ENCODE data around the gene RBMS3. TPM values are rescaled to one million over a fixed set of nuclear protein-coding genes. Genes with fewer than 3 reads are reported as not detected.

Gene RBMS3
- total and polyA plus RNA-seq, 2 experiments from 2014 or later: 3.2 to 7.4 TPM

- Histone ChIP-seq H3K4me3 (no peak overlapping the region), H3F3A (replicated peaks; ENCODE audit: low read depth) (no peaks in the 10 kb centered on the region), H3K79me2 (replicated peaks; ENCODE audit: insufficient read depth) (no peaks in the 10 kb centered on the region), H3K27ac (ENCODE audit: low read depth) (no peak overlapping the region), H4K20me1 (replicated peaks; ENCODE audit: insufficient read depth) (no peaks in the 10 kb centered on the region), H2AFZ (no peak overlapping the region), H3K4me2 (no peak overlapping the region), H3K36me3 (ENCODE audit: insufficient read depth) (no peaks in the 10 kb centered on the region), H3K27me3 (ENCODE audit: insufficient read depth) (no peaks in the 10 kb centered on the region), H3K4me1 (ENCODE audit: insufficient read depth) (peaks cover 11% of the 10 kb centered on the region), H3K9me2 (ENCODE audit: insufficient read depth) (no peaks in the 10 kb centered on the region)
- no peaks in the 10 kb centered on the region for H3K36me3 Mint-ChIP-seq (ENCODE audit: low read depth)
- H3K4me1 Mint-ChIP-seq: peaks cover 29% of the 10 kb centered on the region
- DNase-seq (ENCODE audit: low spot score) (no peak), ATAC-seq (no peak)
- H3K9me3 Mint-ChIP-seq: no peaks in the 10 kb centered on the region
- H3K4me3 Mint-ChIP-seq: no peak overlapping the region
- peaks cover 3% of the 10 kb centered on the region for H3K27me3 Mint-ChIP-seq (ENCODE audit: insufficient read depth, low read depth, poor library complexity)
- TF ChIP-seq JUNB (IDR thresholded peaks at IDR 0.05; ENCODE audit: unreplicated experiment) (no peak), EZH2phosphoT487 (IDR thresholded peaks at IDR 0.05; ENCODE audit: unreplicated experiment) (no peak), CREB1 (CRISPR knock-in tag; IDR thresholded peaks at IDR 0.05; ENCODE audit: low read depth) (no peak), REST (IDR thresholded peaks at IDR 0.05; ENCODE audit: unreplicated experiment) (no peak), ZNF462 (CRISPR knock-in tag; IDR thresholded peaks at IDR 0.05) (no peak), CTCF (conservative IDR thresholded peaks at IDR 0.05; ENCODE audit: low read depth in 2 of 2) (no peak), ZNF114 (CRISPR knock-in tag; IDR thresholded peaks at IDR 0.05) (no peak), POLR2AphosphoS5 (IDR thresholded peaks at IDR 0.05; ENCODE audit: low read depth) (no peak), STAT1 (IDR thresholded peaks at IDR 0.05; ENCODE audit: unreplicated experiment) (no peak), ETS1 (IDR thresholded peaks at IDR 0.05) (no peak), NANOG (IDR thresholded peaks at IDR 0.05; ENCODE audit: borderline replicate concordance) (no peak), ZNF331 (CRISPR knock-in tag; IDR thresholded peaks at IDR 0.05; ENCODE audit: low read depth) (no peak), EZH2 (IDR thresholded peaks at IDR 0.05; ENCODE audit: low read depth, unreplicated experiment) (no peak)
- no peak overlapping the region for H3K27ac Mint-ChIP-seq
These were observed 49.4 kb downstream of the RBMS3 start for GRCh38 chr3:29329986-29330890.
